ENCODE results near the gene LYZL1.

DNA sequence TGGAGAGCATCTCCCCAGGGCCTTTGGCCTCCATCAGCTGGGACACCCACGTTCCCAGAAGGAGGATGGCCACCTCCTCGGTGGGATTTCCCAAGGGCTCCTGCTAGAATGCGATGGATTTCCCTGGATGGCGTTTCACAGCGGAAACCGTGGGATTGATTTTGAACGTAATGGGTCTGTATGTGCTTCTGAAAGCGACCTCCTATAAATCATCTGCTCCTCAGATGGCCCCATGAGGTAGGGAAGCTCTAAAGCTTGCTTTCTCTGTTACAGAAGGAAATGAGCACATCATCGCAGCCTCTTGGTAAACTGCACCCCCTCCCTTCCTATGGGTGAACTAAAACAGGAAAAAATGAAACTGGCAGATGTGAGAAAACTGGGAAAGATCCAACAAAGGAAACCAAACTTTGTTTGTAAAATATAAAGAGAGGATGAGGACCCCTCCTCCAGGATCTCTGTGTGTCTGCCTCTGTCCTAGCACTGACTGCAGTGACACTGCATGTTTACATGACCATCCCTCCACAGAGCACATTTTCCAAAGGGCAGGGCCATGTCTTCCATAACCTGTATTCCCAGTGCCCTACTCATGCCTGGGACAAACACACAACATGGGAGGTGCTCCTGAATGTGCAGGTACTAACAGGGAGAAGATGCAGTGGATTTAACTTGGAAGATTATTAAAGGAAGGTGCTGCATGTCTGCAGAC is 57.6 kb downstream of the LYZL1 start:
- TF ChIP-seq, protein P1, sequence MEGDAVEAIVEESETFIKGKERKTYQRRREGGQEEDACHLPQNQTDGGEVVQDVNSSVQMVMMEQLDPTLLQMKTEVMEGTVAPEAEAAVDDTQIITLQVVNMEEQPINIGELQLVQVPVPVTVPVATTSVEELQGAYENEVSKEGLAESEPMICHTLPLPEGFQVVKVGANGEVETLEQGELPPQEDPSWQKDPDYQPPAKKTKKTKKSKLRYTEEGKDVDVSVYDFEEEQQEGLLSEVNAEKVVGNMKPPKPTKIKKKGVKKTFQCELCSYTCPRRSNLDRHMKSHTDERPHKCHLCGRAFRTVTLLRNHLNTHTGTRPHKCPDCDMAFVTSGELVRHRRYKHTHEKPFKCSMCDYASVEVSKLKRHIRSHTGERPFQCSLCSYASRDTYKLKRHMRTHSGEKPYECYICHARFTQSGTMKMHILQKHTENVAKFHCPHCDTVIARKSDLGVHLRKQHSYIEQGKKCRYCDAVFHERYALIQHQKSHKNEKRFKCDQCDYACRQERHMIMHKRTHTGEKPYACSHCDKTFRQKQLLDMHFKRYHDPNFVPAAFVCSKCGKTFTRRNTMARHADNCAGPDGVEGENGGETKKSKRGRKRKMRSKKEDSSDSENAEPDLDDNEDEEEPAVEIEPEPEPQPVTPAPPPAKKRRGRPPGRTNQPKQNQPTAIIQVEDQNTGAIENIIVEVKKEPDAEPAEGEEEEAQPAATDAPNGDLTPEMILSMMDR (IDR thresholded peaks at IDR 0.05): no peak
- no peak for TF ChIP-seq POLR2A (IDR thresholded peaks at IDR 0.05)

Measured in right lobe of liver (tissue), 4 donors.